Neutrophil (primary cell): ENCODE data around the gene THEMIS.

Source experiments
- H3K27ac ChIP-seq: fragments of 200-600 bp; sonication (generic); 2 replicates; pipeline ENCODE4 v1.5.1; 2016; ENCODE audit warnings: mild to moderate bottlenecking, moderate library complexity
- H3K27me3 ChIP-seq: fragments of 200-600 bp; sonication (generic); 2 replicates; pipeline ENCODE4 v1.6.0; 2016; ENCODE audit warnings: mild to moderate bottlenecking
- H3K36me3 ChIP-seq: fragments of 200-600 bp; sonication (generic); 2 replicates; pipeline ENCODE4 v1.5.1; 2017
- H3K4me1 ChIP-seq, 2 experiments: fragments of 200-600 bp in 1 of 2; sonication (generic) in 1 of 2; 1 replicate in 1 of 2; 2 replicates in 1 of 2; pipeline versions ENCODE4 v1.5.1 to v1.6.1; 2013 to 2016; ENCODE audit warnings: low read depth in 1 of 2, low read length in 1 of 2, mild to moderate bottlenecking in 1 of 2, moderate library complexity in 1 of 2; ENCODE audit not compliant: control insufficient read depth in 1 of 2, insufficient read depth in 1 of 2
- H3K4me3 ChIP-seq, 2 experiments: fragments of 200-600 bp in 1 of 2; sonication (generic) in 1 of 2; 1 replicate in 1 of 2; 2 replicates in 1 of 2; pipeline ENCODE4 v1.5.1; 2013 to 2016; ENCODE audit warnings: low read depth in 1 of 2, low read length in 1 of 2, mild to moderate bottlenecking in 1 of 2, moderate library complexity in 1 of 2
- H3K9me3 ChIP-seq: fragments of 200-600 bp; sonication (generic); 2 replicates; pipeline ENCODE4 v1.5.1; 2016
- TF ChIP-seq, protein P1 (sequence below): fragments of 200-600 bp; sonication (generic); IDR thresholded peaks from 2 replicates; pipeline ENCODE4 v1.5.1; 2016; ENCODE audit warnings: antibody characterized with exemption

THEMIS gene

DNA sequence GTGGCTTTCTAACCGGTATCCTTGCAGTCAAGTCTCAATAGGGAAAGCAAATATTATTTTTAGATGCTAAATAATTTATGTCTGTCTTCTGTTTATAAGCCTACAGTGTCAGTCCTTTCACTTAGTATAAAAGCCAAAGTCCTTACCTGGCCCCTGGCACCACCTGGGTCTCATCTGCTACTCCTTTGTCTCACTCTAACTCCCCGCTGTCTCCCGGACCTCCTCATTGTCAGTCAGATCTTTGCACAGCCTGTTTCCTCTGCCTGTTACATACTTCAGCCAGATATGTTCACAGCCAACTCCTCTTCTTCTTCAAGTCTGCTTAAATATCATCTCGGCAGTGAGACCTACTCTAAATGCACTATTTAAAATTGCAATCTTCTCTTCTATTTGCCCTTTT is 84.2 kb downstream of the THEMIS start:
- Histone ChIP-seq H3K27ac (no peak overlapping the region), H3K9me3 (no peaks in the 10 kb centered on the region), H3K27me3 (no peaks in the 10 kb centered on the region), H3K4me3 (no peak overlapping the region), H3K36me3 (no peaks in the 10 kb centered on the region), H3K4me1 (no peaks in the 10 kb centered on the region)
- TF ChIP-seq, protein P1, sequence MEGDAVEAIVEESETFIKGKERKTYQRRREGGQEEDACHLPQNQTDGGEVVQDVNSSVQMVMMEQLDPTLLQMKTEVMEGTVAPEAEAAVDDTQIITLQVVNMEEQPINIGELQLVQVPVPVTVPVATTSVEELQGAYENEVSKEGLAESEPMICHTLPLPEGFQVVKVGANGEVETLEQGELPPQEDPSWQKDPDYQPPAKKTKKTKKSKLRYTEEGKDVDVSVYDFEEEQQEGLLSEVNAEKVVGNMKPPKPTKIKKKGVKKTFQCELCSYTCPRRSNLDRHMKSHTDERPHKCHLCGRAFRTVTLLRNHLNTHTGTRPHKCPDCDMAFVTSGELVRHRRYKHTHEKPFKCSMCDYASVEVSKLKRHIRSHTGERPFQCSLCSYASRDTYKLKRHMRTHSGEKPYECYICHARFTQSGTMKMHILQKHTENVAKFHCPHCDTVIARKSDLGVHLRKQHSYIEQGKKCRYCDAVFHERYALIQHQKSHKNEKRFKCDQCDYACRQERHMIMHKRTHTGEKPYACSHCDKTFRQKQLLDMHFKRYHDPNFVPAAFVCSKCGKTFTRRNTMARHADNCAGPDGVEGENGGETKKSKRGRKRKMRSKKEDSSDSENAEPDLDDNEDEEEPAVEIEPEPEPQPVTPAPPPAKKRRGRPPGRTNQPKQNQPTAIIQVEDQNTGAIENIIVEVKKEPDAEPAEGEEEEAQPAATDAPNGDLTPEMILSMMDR = no peak

GRCh38 chr6:127813699-127814027 is 87.2 kb downstream of the THEMIS start:
- no peaks in the 10 kb centered on the region for H3K9me3 ChIP-seq
- H3K36me3 ChIP-seq = no peaks in the 10 kb centered on the region
- H3K4me3 ChIP-seq = no peak overlapping the region
- no peak overlapping the region for H3K27ac ChIP-seq
- no peaks in the 10 kb centered on the region for H3K27me3 ChIP-seq
- no peaks in the 10 kb centered on the region for H3K4me1 ChIP-seq
- TF ChIP-seq, protein P1 = no peak

- TF ChIP-seq, protein P1 = no peak
- Histone ChIP-seq H3K27ac (no peak overlapping the region), H3K36me3 (no peaks in the 10 kb centered on the region), H3K4me3 (no peak overlapping the region), H3K4me1 (no peaks in the 10 kb centered on the region), H3K27me3 (no peaks in the 10 kb centered on the region), H3K9me3 (no peaks in the 10 kb centered on the region)
Measured at GRCh38 chr6:127812985-127813698, 87.7 kb downstream of the THEMIS start.

DNA sequence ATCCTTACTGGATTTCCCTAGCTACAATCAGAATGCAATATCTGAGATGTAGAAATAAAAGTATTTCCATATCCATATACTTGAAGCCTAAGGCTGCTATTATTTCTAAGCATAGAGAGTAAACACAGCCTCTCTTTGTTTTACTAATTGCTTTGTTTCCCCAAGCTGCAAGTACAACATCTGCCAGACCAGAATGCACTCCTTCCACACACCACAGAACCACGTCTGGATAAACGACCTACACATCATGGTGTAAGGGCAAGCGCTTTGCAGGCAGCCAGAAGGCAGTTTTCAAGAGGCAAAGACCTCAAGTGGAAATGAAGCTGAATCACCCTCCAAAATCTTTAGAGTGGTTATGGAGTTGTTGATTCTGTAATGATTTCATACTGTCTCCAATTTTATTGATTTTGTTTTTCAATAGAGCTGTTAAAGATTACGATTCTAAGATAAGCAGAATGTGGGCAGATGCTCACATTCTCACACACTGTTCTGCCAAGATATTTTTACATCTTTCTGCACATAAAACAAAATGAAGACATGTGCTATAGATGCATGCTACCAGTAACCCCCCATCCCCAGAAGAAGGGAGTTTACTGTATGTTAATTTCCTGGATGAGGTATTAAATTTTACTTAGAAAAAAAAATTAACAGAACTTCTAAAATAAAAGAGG is 88.8 kb downstream of the THEMIS start:
- Histone ChIP-seq H3K9me3 (no peaks in the 10 kb centered on the region), H3K36me3 (no peaks in the 10 kb centered on the region), H3K27me3 (no peaks in the 10 kb centered on the region), H3K4me3 (no peak overlapping the region), H3K4me1 (no peaks in the 10 kb centered on the region), H3K27ac (no peak overlapping the region)
- TF ChIP-seq, protein P1 = no peak

GRCh38 chr6:127807806-127808517 is 92.9 kb downstream of the THEMIS start:
- Histone ChIP-seq H3K4me1 (no peaks in the 10 kb centered on the region), H3K36me3 (no peaks in the 10 kb centered on the region), H3K9me3 (no peaks in the 10 kb centered on the region), H3K27me3 (no peaks in the 10 kb centered on the region), H3K27ac (no peak overlapping the region), H3K4me3 (no peak overlapping the region)
- TF ChIP-seq, protein P1 = no peak
